Naive thymus-derived CD4-positive, alpha-beta T cell (primary cell): ENCODE measurements around the gene PSMB3. TPM values are rescaled to one million over a fixed set of nuclear protein-coding genes. Genes with fewer than 3 reads are reported as not detected.

Experiments
- ATAC-seq: fragments of 150-1000 bp; cut with Tn5 transposase; 2 replicates; pipeline ENCODE4 v1.10.0; 2021; ENCODE audit warnings: mild to moderate bottlenecking, moderate library complexity
- CTCF ChIA-PET: fragments of 350-600 bp; sonication (Branson Sonifier 250); formaldehyde crosslinking; loops from one replicate; lab custom pipeline; 2021; ENCODE audit warnings: antibody characterized with exemption; lab: Charles Lee
- POLR2A ChIA-PET: fragments of 350-600 bp; sonication (Branson Sonifier 250); formaldehyde crosslinking; loops from one replicate; lab custom pipeline; 2021; ENCODE audit warnings: antibody characterized with exemption, inconsistent platforms; lab: Charles Lee
- DNase-seq, 9 donors: peaks; one replicate each; pipeline versions ENCODE4 v3.0.0 to v3.0.0-alpha.2; 2020 to 2022; ENCODE audit warnings: mixed read lengths in 1 of 9
- H3K27ac ChIP-seq: one replicate; pipeline ENCODE4 v1.7.0; 2013; ENCODE audit warnings: mild to moderate bottlenecking, low read depth, low read length, moderate library complexity
- H3K27me3 ChIP-seq, 2 donors: one replicate each; pipeline ENCODE4 v1.7.0; 2013; ENCODE audit warnings: low read length in 2 of 2, mild to moderate bottlenecking in 2 of 2, moderate library complexity in 2 of 2; ENCODE audit not compliant: control insufficient read depth in 2 of 2, insufficient read depth in 2 of 2
- H3K36me3 ChIP-seq, 3 experiments: 1 replicate in 2 of 3; 2 replicates in 1 of 3; pipeline ENCODE4 v1.7.0; 2013; ENCODE audit warnings: low read length in 3 of 3, mild to moderate bottlenecking in 3 of 3, moderate library complexity in 1 of 3; ENCODE audit not compliant: insufficient read depth in 3 of 3, control insufficient read depth in 2 of 3
- H3K4me1 ChIP-seq, 2 donors: one replicate each; pipeline ENCODE4 v1.7.0; 2013; ENCODE audit warnings: low read length in 2 of 2, mild to moderate bottlenecking in 2 of 2, moderate library complexity in 1 of 2; ENCODE audit not compliant: control insufficient read depth in 2 of 2, insufficient read depth in 2 of 2
- H3K4me3 ChIP-seq: 2 replicates; pipeline ENCODE4 v1.7.0; 2013; ENCODE audit warnings: mild to moderate bottlenecking, low read length
- H3K9me3 ChIP-seq, 3 experiments: 1 replicate in 2 of 3; 2 replicates in 1 of 3; pipeline ENCODE4 v1.7.0; 2013; ENCODE audit warnings: low read length in 3 of 3; ENCODE audit not compliant: control insufficient read depth in 2 of 3
- H3K27ac Mint-ChIP-seq, 9 donors: one replicate each; pipeline ENCODE4 v1.8.0; 2020 to 2022; ENCODE audit warnings: mixed read lengths in 9 of 9, mild to moderate bottlenecking in 8 of 9, moderate library complexity in 5 of 9, inconsistent platforms in 2 of 9
- H3K27me3 Mint-ChIP-seq, 5 donors: one replicate each; pipeline ENCODE4 v1.8.0; 2021 to 2022; ENCODE audit warnings: mixed read lengths in 5 of 5, mild to moderate bottlenecking in 1 of 5
- H3K36me3 Mint-ChIP-seq, 5 donors: one replicate each; pipeline ENCODE4 v1.8.0; 2020 to 2022; ENCODE audit warnings: mixed read lengths in 5 of 5, mild to moderate bottlenecking in 3 of 5, inconsistent platforms in 1 of 5
- H3K4me1 Mint-ChIP-seq, 7 donors: one replicate each; pipeline ENCODE4 v1.8.0; 2020 to 2022; ENCODE audit warnings: mixed read lengths in 7 of 7, mild to moderate bottlenecking in 3 of 7, inconsistent platforms in 1 of 7
- H3K4me3 Mint-ChIP-seq, 10 donors: one replicate each; pipeline ENCODE4 v1.8.0; 2020 to 2022; ENCODE audit warnings: mild to moderate bottlenecking in 10 of 10, mixed read lengths in 10 of 10, moderate library complexity in 6 of 10, inconsistent platforms in 2 of 10
- H3K9me3 Mint-ChIP-seq, 11 donors: one replicate each; pipeline ENCODE4 v1.8.0; 2020 to 2022; ENCODE audit warnings: mixed read lengths in 11 of 11, mild to moderate bottlenecking in 4 of 11, inconsistent platforms in 1 of 11, moderate library complexity in 1 of 11
- intact Hi-C, 2 donors: fragments of 100-400 bp; cut with micrococcal nuclease; formaldehyde crosslinking; loops; one replicate each; pipeline ENCODE4 v1.15.1; 2023
- polyA plus RNA-seq, 2 donors: library from polyadenylated mRNA; unstranded; fragments of 300-500 nt; fragmentation: Illumina TruSeq; gene quantifications; one replicate each; pipeline ENCODE4 v1.2.3, GENCODE V29; 2021
- total RNA-seq, 6 experiments: library from RNA in 5 of 6; stranded (reverse) in 5 of 6; gene quantifications; 1 replicate in 5 of 6; 2 replicates in 1 of 6; pipeline ENCODE4 v1.2.3 and lab custom pipeline; 2021 to 2026

Gene PSMB3
- total and polyA plus RNA-seq, 7 experiments from 2014 or later: 60.8 to 410 (median 102) TPM

DNA sequence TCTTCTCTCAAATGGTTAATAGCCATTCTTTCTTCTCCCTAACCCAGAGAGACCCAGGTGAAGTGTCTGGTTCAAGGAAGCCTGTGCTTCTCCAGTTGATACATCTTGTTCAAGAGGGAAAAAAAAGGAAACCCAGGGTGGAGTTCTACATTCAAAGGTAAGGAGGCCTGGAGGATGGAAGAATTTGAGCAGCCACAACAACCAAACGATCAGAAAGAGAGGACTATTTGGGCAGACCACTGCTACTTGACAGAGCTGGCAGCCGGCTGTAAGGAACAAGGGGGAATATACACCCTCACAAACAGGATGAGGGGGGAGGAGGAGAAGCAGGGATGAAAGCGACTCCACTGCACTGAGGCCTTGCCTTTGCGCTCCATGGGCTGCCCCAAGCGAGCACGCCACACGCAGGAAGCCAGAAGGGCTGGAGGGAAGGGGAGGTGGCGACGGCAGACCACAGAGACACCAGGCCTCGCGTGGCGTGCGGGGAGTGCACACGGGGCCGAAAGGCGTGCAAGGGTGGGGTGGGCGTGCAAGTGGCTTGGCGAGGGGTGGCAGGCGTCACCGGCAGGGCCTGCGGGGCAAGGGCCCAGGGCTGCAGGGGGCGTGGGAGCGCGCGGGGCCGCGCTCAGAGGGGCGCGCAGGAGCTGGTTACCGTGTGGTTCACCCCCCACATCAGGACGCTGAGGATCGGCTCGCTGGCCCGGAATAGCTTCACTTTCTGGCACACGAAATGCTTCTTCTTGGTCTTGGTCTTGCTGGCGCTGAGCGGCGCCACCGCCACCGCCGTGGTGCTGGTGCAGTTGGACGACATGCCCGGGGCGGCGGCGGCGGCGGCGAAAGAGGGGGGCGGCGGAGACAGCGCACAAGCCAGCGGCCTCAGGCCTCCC lies 46.3 kb downstream of the PSMB3 start:
- Mint-ChIP-seq H3K36me3 (peaks cover 7 to 30% (median 14%) of the 10 kb centered on the region in 5 donors), H3K4me3 (peak overlapping the region; percentile 91 to 100 (median 96)), H3K27ac (peak overlapping the region; percentile 79 to 96 (median 92)), H3K27me3 (no peaks in the 10 kb centered on the region), H3K4me1 (peaks cover 39 to 55% (median 48%) of the 10 kb centered on the region in 7 donors), H3K9me3 (no peaks in the 10 kb centered on the region)
- Histone ChIP-seq H3K27ac (peak overlapping the region; percentile 81), H3K27me3 (no peaks in the 10 kb centered on the region), H3K9me3 (no peaks in the 10 kb centered on the region), H3K4me3 (peak overlapping the region; percentile 84), H3K36me3 (peaks cover 0 to 33% (median 7%) of the 10 kb centered on the region in 3 experiments), H3K4me1 (peaks cover 15 to 21% of the 10 kb centered on the region in 2 donors)
- ATAC-seq: peak; percentile 30
- CTCF ChIA-PET: interaction anchor here (0.7 kb wide), 1 partner anchor 1257 kb away, joined by 3 read pairs; no protein-coding TSS in a partner anchor
- intact Hi-C loops: loop anchor here (1.0 to 2.0 kb wide), 8 partner anchors 26 to 355 kb away; partner anchors contain the start of genes PSMB3 (in 2 of the 2), CWC25 (in 1 of the 2) and RPL23 (in 1 of the 2)
- POLR2A ChIA-PET: interaction anchor here (0.6 to 1.8 kb wide), 7 partner anchors 47 to 401 kb away, joined by 3 to 8 read pairs (median 3); partner anchors contain the start of genes PSMB3, RPL19 and RPL23
- DNase-seq: peak in 5 of 9 donors; percentile 8 to 62 (median 39)

DNA sequence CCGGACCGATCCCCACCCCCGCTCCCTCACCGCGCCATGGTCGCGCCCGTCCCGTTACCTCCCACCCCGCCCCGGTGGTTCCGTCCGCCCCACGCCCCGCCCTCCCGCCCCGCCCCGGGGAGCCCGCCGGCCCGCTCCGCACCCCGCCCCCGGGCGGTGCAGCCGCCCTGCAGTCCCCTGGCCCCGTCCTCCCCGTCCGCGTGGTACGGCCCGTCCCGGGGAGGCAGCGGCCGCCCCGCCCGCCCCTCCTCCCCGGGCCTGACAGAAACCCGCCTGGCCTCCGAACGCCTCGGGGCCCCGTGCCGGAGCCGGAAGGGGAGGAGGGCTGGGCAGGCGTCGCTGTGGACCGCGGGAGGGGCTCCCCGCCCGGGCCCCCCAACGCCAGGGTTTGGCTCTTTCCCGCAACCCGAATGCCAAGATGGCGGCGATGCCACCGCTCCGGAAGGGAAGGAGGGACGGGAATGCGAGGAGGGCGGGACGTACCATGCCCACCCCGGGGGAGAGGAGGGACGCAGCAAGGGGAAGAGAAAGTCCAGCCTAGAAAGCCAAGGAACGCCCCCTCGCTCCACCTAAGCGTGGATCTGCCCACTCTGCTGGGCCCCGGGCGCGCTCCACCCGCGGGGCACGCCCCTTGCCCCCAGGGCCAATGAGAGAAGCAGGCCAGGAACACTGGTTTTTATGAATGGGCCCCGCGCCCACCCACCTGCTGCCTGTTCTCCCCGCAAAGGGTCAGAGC lies 47.1 kb downstream of the PSMB3 start, which contains the start of gene PIP4K2B:
PIP4K2B (minus strand) TSS at position 56 of the 736 bp plus-strand sequence. CDS start 132 bp downstream, outside the sequence.
- ChIA-PET POLR2A (interaction anchor here (0.6 to 1.4 kb wide), 5 partner anchors 47 to 400 kb away, joined by 3 to 4 read pairs (median 3); partner anchors contain the start of genes PSMB3 and RPL19), CTCF (interaction anchor here (0.6 kb wide), 1 partner anchor 195 kb away, joined by 3 read pairs; no protein-coding TSS in a partner anchor)
- intact Hi-C loops: loop anchor here (1.0 to 2.0 kb wide), 9 partner anchors 26 to 355 kb away; partner anchors contain the start of genes CWC25 (in 2 of the 2), PSMB3 (in 2 of the 2) and RPL23 (in 2 of the 2)
- DNase-seq: peak; percentile 70 to 88 (median 78)
- peaks cover 31 to 47% (median 42%) of the 10 kb centered on the region in 7 donors for H3K4me1 Mint-ChIP-seq
- peak within 1 kb of the TSS; percentile 92 to 100 (median 96) for H3K4me3 Mint-ChIP-seq
- H3K27me3 ChIP-seq: no peaks in the 10 kb centered on the region
- peaks cover 15 to 21% of the 10 kb centered on the region in 2 donors for H3K4me1 ChIP-seq
- peak within 1 kb of the TSS; percentile 93 for H3K4me3 ChIP-seq
- H3K36me3 Mint-ChIP-seq: peaks cover 7 to 29% (median 19%) of the 10 kb centered on the region in 5 donors
- H3K36me3 ChIP-seq: peaks cover 0 to 39% (median 7%) of the 10 kb centered on the region in 3 experiments
- H3K27ac Mint-ChIP-seq: peak within 1 kb of the TSS; percentile 88 to 96 (median 92)
- H3K27ac ChIP-seq: peak within 1 kb of the TSS; percentile 81
- H3K9me3 ChIP-seq: no peaks in the 10 kb centered on the region
- H3K9me3 Mint-ChIP-seq: no peaks in the 10 kb centered on the region
- no peaks in the 10 kb centered on the region for H3K27me3 Mint-ChIP-seq
- peak; percentile 87 for ATAC-seq

DNA sequence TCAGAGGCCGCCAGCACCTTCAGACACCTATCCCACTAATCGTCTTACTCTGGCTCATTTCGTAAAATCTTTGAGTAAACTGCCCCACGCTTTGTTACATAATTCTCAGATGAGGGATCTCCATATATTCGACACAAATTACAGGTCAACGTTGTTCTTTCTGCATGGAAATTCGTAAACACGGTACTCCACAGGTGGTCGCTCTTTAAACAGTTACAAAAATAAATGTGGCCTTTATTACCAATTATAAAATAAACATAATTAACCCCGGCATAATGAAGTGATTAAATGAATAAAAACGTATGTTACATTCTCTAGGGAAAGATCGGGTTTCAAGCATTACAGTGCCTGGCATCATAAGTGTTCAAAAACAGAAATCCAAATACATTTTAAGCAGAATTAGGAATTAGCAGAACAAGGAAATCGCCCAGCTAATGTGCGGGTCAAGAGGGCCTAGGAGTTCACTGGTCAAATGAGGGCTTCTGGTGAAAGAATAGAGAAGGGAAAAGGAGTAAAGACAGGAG lies 47.8 kb downstream of the PSMB3 start:
- peaks cover 15 to 21% of the 10 kb centered on the region in 2 donors for H3K4me1 ChIP-seq
- intact Hi-C loops: loop anchor here in 1 of 2 donors (1.0 kb wide), 3 partner anchors 25 to 353 kb away; partner anchors contain the start of genes CWC25 and RPL23
- H3K27ac ChIP-seq: peak overlapping the region; percentile 81
- DNase-seq (no peak), ATAC-seq (no peak)
- peaks cover 0 to 40% (median 7%) of the 10 kb centered on the region in 3 experiments for H3K36me3 ChIP-seq
- H3K36me3 Mint-ChIP-seq: peaks cover 7 to 29% (median 19%) of the 10 kb centered on the region in 5 donors
- H3K4me3 ChIP-seq: peak overlapping the region; percentile 93
- peak overlapping the region; percentile 59 to 95 (median 88) for H3K27ac Mint-ChIP-seq
- no peaks in the 10 kb centered on the region for H3K27me3 ChIP-seq
- no peaks in the 10 kb centered on the region for H3K9me3 ChIP-seq
- ChIA-PET CTCF (interaction anchor here (0.6 to 1.3 kb wide), 2 partner anchors 72 to 195 kb away, joined by 3 read pairs; no protein-coding TSS in a partner anchor), POLR2A (interaction anchor here (0.8 to 1.4 kb wide), 3 partner anchors 48 to 300 kb away, joined by 3 to 5 read pairs (median 4); partner anchors contain the start of gene PSMB3)
- peaks cover 31 to 43% (median 41%) of the 10 kb centered on the region in 7 donors for H3K4me1 Mint-ChIP-seq
- H3K27me3 Mint-ChIP-seq: no peaks in the 10 kb centered on the region
- H3K4me3 Mint-ChIP-seq: peak overlapping the region; percentile 82 to 100 (median 92)
- no peaks in the 10 kb centered on the region for H3K9me3 Mint-ChIP-seq

DNA sequence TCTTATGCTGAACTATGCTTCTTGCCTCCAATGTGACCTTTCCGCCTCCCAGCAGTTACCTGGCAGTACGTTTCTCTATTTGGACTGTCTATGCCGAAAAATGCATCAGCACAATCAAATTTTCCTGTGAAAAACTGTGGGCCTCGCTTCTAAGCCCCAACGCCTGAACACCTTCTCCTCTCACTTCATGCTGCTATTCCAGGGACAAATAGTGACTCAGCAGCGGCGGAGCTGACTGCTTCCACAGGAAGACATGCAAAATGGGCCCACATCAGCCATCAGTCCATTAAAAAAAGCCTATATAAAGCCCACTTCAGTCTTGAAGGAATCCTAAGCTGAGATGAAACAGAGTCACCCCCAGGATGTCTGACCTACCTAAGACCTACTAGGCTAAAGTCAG lies 57.3 kb downstream of the PSMB3 start:
- Mint-ChIP-seq H3K27ac (no peak overlapping the region), H3K36me3 (peaks cover 5 to 35% (median 19%) of the 10 kb centered on the region in 5 donors), H3K9me3 (no peaks in the 10 kb centered on the region), H3K27me3 (no peaks in the 10 kb centered on the region), H3K4me1 (peaks cover 0 to 1% (median 0%) of the 10 kb centered on the region in 7 donors), H3K4me3 (no peak overlapping the region)
- H3K27ac ChIP-seq: no peak overlapping the region
- ChIA-PET CTCF (interaction anchor here (1.0 kb wide), 1 partner anchor 15 kb away, joined by 3 read pairs; the partner anchor contains the start of gene CWC25), POLR2A (interaction anchor here (0.6 kb wide), 1 partner anchor 8 kb away, joined by 3 read pairs; no protein-coding TSS in a partner anchor)
- H3K4me1 ChIP-seq: no peaks in the 10 kb centered on the region
- H3K9me3 ChIP-seq: no peaks in the 10 kb centered on the region
- no peaks in the 10 kb centered on the region for H3K27me3 ChIP-seq
- intact Hi-C loops: no loop called here
- ATAC-seq: no peak
- no peak for DNase-seq
- H3K36me3 ChIP-seq: peaks cover 16 to 88% (median 31%) of the 10 kb centered on the region in 3 experiments
- H3K4me3 ChIP-seq: no peak overlapping the region
